Breast epithelium (tissue), 3 donors: ENCODE data around the gene TRIP12.

Source experiments
- POLR2AphosphoS5 ChIP-seq, 3 donors: sonication (generic); formaldehyde crosslinking; IDR thresholded peaks; one replicate each; pipeline ENCODE4 v1.6.1; 2017; ENCODE audit warnings: antibody characterized with exemption in 3 of 3
- TF ChIP-seq, protein P1 (sequence below), 3 donors: fragments of 450-650 bp; IDR thresholded peaks; one replicate each; pipeline ENCODE4 v1.5.1; 2016 to 2017; ENCODE audit warnings: antibody characterized with exemption in 3 of 3, mild to moderate bottlenecking in 3 of 3, moderate library complexity in 3 of 3

DNA sequence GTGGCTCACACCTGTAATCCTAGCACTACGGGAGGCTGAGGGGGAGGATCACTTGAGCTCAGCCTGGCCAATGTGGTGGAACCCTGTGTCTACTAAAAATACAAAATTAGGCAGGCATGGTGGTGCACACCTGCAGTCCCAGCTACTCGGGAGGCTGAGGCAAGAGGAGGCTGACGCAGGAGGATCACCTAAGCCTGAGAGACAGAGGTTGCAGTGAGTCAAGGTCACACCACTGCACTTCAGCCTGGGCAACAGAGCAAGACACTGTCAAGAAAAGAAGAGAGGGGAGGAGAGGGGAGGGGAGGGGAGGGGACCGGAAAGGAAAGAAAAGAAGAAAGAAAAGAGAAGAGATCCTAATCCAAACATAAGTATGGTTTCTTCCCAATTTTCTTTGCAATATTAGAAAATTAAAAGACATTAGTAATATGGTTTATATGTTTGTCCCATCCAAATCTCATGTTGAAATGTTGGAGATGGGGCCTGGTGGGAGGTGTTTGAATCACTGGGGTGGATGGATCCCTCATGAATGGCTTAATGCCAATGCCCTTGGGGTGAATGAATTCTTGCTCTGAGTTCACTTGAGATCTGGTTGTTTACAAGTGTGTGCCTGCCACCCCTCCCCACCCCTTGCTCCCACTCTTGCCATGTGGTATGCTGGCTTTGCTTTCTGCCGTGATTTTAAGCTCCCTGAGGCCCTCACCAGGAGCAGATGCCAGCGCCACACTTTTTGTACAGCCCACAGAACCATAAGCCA lies 50.7 kb downstream of the TRIP12 start:
- TF ChIP-seq, protein P1, sequence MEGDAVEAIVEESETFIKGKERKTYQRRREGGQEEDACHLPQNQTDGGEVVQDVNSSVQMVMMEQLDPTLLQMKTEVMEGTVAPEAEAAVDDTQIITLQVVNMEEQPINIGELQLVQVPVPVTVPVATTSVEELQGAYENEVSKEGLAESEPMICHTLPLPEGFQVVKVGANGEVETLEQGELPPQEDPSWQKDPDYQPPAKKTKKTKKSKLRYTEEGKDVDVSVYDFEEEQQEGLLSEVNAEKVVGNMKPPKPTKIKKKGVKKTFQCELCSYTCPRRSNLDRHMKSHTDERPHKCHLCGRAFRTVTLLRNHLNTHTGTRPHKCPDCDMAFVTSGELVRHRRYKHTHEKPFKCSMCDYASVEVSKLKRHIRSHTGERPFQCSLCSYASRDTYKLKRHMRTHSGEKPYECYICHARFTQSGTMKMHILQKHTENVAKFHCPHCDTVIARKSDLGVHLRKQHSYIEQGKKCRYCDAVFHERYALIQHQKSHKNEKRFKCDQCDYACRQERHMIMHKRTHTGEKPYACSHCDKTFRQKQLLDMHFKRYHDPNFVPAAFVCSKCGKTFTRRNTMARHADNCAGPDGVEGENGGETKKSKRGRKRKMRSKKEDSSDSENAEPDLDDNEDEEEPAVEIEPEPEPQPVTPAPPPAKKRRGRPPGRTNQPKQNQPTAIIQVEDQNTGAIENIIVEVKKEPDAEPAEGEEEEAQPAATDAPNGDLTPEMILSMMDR (IDR thresholded peaks at IDR 0.05) = no peak
- no peak for TF ChIP-seq POLR2AphosphoS5 (IDR thresholded peaks at IDR 0.05)
